GM21515 (cell line): Measurements from ENCODE around the gene NUDT17.

Source experiments
- ATAC-seq: cut with Tn5 transposase; IDR thresholded peaks from one replicate; pipeline ENCODE4 v1.9.1; 2021; ENCODE audit not compliant: unreplicated experiment

Gene NUDT17

GRCh38 chr1:145887631-145888030 lies 42.2 kb downstream of the NUDT17 start:
- ATAC-seq: no peak

GRCh38 chr1:145889722-145890121 lies 44.3 kb downstream of the NUDT17 start:
- no peak for ATAC-seq

- ATAC-seq: no peak
Measured at GRCh38 chr1:145891143-145891542, 45.7 kb downstream of the NUDT17 start.

GRCh38 chr1:145891587-145892485 lies 46.4 kb downstream of the NUDT17 start:
- no peak for ATAC-seq

- no peak for ATAC-seq
Measured at GRCh38 chr1:145892486-145893087, 47.2 kb downstream of the NUDT17 start.

- no peak for ATAC-seq
Measured at GRCh38 chr1:145893306-145894055, 48.1 kb downstream of the NUDT17 start.

- no peak for ATAC-seq
Measured at GRCh38 chr1:145895471-145895870, 50.0 kb downstream of the NUDT17 start.

- no peak for ATAC-seq
Measured at GRCh38 chr1:145897969-145898368, 52.5 kb downstream of the NUDT17 start.
